ENCODE results near the gene RNFT2.

RNFT2 gene

GRCh38 chr12:116890330-116890729, 152.2 kb downstream of the RNFT2 start:
- Mint-ChIP-seq H3K36me3 (ENCODE audit: low read depth) (no peaks in the 10 kb centered on the region), H3K27ac (no peak overlapping the region), H3K4me1 (ENCODE audit: low read depth) (no peaks in the 10 kb centered on the region), H3K4me3 (no peak overlapping the region), H3K9me3 (no peaks in the 10 kb centered on the region), H3K27me3 (peaks cover 6% of the 10 kb centered on the region)

DNA sequence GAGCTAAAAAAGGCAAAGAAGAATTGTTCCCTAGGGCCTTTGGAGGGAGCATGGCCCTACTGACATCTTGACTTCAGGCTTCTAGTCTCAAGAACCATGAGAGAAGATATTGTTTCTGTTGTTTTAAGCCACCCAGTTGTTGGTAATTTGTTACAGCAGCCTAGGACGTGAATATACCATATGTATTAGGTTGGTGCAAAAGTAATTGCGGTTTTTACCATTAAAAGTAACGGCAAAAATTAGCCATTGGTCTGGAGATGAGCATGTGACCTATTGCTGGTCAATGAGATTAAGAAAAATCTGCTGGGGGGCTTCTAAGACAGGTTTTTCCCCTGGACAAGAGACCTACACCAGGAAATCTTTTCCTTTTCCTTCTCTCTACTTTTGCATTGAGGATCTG, 152.9 kb downstream of the RNFT2 start:
- H3K4me3 Mint-ChIP-seq = no peak overlapping the region
- no peaks in the 10 kb centered on the region for H3K4me1 Mint-ChIP-seq (ENCODE audit: low read depth)
- peaks cover 10% of the 10 kb centered on the region for H3K27me3 Mint-ChIP-seq
- no peak overlapping the region for H3K27ac Mint-ChIP-seq
- H3K36me3 Mint-ChIP-seq (ENCODE audit: low read depth) = no peaks in the 10 kb centered on the region
- H3K9me3 Mint-ChIP-seq = no peaks in the 10 kb centered on the region

DNA sequence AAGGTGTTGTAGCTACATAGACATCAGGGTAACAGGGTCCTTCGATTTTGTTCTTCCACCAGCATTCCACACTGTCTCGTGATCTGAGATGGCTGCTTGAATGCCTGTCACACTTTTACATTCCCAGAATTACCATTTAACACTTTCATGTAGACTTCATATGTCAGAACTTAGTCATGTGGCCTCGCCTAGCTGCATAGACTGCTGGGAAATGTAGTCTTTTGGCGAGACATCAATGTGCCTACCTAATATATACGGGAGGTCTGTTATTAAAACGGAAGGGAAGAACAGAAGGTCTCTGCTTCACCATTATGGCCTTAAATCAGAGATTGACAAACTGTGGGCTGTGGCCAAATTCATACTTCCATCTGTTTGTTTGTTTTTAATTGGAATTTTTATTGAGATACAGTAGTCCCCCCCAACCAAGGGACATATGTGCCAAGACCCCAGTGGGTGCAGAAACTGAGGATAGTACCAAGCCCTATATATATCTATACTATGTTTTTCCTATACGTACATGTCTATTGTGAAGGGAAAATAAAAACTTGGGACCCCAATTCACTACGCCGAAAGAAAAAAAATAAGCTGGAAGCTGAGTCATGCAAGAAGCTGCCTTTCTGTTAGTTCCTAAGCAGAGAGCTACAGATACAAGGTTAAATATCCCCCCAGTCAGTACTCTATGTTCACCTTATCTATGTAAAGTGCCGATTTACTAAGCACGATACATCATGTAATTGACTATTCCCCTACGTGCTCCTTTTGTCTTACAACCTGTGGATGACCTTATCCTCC, 154.4 kb downstream of the RNFT2 start:
- Mint-ChIP-seq H3K27ac (no peak overlapping the region), H3K27me3 (peaks cover 10% of the 10 kb centered on the region), H3K4me1 (ENCODE audit: low read depth) (no peaks in the 10 kb centered on the region), H3K36me3 (ENCODE audit: low read depth) (no peaks in the 10 kb centered on the region), H3K4me3 (no peak overlapping the region), H3K9me3 (no peaks in the 10 kb centered on the region)

- Mint-ChIP-seq H3K36me3 (ENCODE audit: low read depth) (no peaks in the 10 kb centered on the region), H3K27me3 (peaks cover 18% of the 10 kb centered on the region), H3K9me3 (no peaks in the 10 kb centered on the region), H3K4me3 (no peak overlapping the region), H3K27ac (no peak overlapping the region), H3K4me1 (ENCODE audit: low read depth) (no peaks in the 10 kb centered on the region)
These were observed 156.8 kb downstream of the RNFT2 start for GRCh38 chr12:116894913-116895312.

DNA sequence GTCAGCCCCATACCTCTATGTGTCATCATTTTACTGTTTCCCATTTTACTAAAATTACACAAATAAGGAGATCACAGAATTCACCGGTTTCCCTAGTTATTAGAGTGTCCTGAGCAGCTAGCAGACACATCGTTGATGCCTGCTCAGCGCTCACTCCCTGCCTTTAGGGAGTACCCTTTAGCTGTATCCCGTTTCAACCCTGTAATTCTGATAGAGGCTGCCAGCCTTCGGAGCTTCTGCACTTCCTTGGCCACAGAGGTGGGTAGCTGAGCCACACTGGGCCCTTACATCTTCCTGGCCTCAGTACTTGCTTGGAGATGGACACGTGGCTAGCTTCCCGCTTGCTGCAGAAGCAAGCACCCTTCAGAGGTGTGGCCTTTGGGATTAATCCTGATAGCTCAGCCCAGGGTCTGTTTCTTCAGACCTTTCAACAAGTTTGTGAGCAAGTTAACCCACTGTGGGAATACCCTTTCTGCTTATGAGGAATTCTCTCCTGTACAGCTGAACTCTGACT, 158.4 kb downstream of the RNFT2 start:
- H3K4me1 Mint-ChIP-seq (ENCODE audit: low read depth) = no peaks in the 10 kb centered on the region

GRCh38 chr12:116897476-116897875, 159.4 kb downstream of the RNFT2 start:
- Mint-ChIP-seq H3K9me3 (no peaks in the 10 kb centered on the region), H3K4me1 (ENCODE audit: low read depth) (no peaks in the 10 kb centered on the region), H3K4me3 (no peak overlapping the region), H3K36me3 (ENCODE audit: low read depth) (no peaks in the 10 kb centered on the region), H3K27me3 (peaks cover 33% of the 10 kb centered on the region), H3K27ac (no peak overlapping the region)

More for the DNA sequence above, 158.4 kb downstream of the RNFT2 start:
- H3K9me3 Mint-ChIP-seq = no peaks in the 10 kb centered on the region
- H3K36me3 Mint-ChIP-seq (ENCODE audit: low read depth) = no peaks in the 10 kb centered on the region
- H3K27ac Mint-ChIP-seq = no peak overlapping the region
- H3K27me3 Mint-ChIP-seq = peaks cover 22% of the 10 kb centered on the region
- H3K4me3 Mint-ChIP-seq = no peak overlapping the region

- no peak overlapping the region for H3K4me3 Mint-ChIP-seq
- H3K4me1 Mint-ChIP-seq (ENCODE audit: low read depth) = no peaks in the 10 kb centered on the region
- no peaks in the 10 kb centered on the region for H3K9me3 Mint-ChIP-seq
- H3K27me3 Mint-ChIP-seq = peaks cover 33% of the 10 kb centered on the region
- no peak overlapping the region for H3K27ac Mint-ChIP-seq
- no peaks in the 10 kb centered on the region for H3K36me3 Mint-ChIP-seq (ENCODE audit: low read depth)
These were observed 160.6 kb downstream of the RNFT2 start for GRCh38 chr12:116898669-116899068.

- Mint-ChIP-seq H3K9me3 (no peaks in the 10 kb centered on the region), H3K4me1 (ENCODE audit: low read depth) (no peaks in the 10 kb centered on the region), H3K27me3 (peaks cover 28% of the 10 kb centered on the region), H3K36me3 (ENCODE audit: low read depth) (no peaks in the 10 kb centered on the region), H3K27ac (no peak overlapping the region), H3K4me3 (no peak overlapping the region)
These were observed 163.5 kb downstream of the RNFT2 start for GRCh38 chr12:116901612-116902011.

Measured in stimulated activated naive CD8-positive, alpha-beta T cell treated with anti-CD3 and anti-CD28 coated beads, Interleukin-15, Interleukin-2, amounts not matched to agents 100 ng/mL and 50 ng/mL, for 24 hours (primary cell).